HepG2 (cell line): ENCODE measurements around the gene IQSEC1. TPM values are rescaled to one million over a fixed set of nuclear protein-coding genes. Genes with fewer than 3 reads are reported as not detected.

Source experiments
- ARID5B ChIP-seq: IDR thresholded peaks from 2 replicates; pipeline ENCODE4 v1.4.0; 2020; ENCODE audit warnings: mild to moderate bottlenecking, missing genetic modification reagents
- CBX1 ChIP-seq: IDR thresholded peaks from one replicate; pipeline ENCODE4 v1.6.1; 2016; ENCODE audit warnings: antibody characterized with exemption, low read depth
- CHCHD3 ChIP-seq: sonication (generic); formaldehyde crosslinking; IDR thresholded peaks from 2 replicates; pipeline ENCODE4 v1.8.0; 2022; ENCODE audit warnings: mild to moderate bottlenecking, missing genetic modification reagents, moderate library complexity
- ELF4 ChIP-seq: sonication (generic); formaldehyde crosslinking; IDR thresholded peaks from 2 replicates; pipeline ENCODE4 v1.5.0; 2020; ENCODE audit warnings: missing genetic modification reagents, mild to moderate bottlenecking, moderate library complexity, borderline replicate concordance
- ETV6 ChIP-seq: sonication (generic); formaldehyde crosslinking; conservative IDR thresholded peaks from 2 replicates; pipeline ENCODE4 v1.4.0; 2020; ENCODE audit warnings: missing genetic modification reagents
- FOXK1 ChIP-seq: sonication (generic); formaldehyde crosslinking; IDR thresholded peaks from 2 replicates; pipeline ENCODE4 v1.4.0; 2020; ENCODE audit warnings: low read depth, missing genetic modification reagents, borderline replicate concordance
- KMT2A ChIP-seq: sonication (generic); formaldehyde crosslinking; IDR thresholded peaks from 2 replicates; pipeline ENCODE4 v1.4.0; 2020; ENCODE audit warnings: missing genetic modification reagents
- MBNL3 ChIP-seq: fragments of 250-450 bp; sonication (Bioruptor Pico); conservative IDR thresholded peaks from 2 replicates; pipeline ENCODE4 v1.8.0; 2022; ENCODE audit warnings: mild to moderate bottlenecking, inconsistent platforms
- MLXIP ChIP-seq: sonication (generic); formaldehyde crosslinking; IDR thresholded peaks from 2 replicates; pipeline ENCODE4 v1.9.0; 2021; ENCODE audit warnings: missing genetic modification reagents, borderline replicate concordance
- NAIF1 ChIP-seq: sonication (generic); formaldehyde crosslinking; IDR thresholded peaks from 2 replicates; pipeline ENCODE4 v1.5.0; 2020; ENCODE audit warnings: mild to moderate bottlenecking, missing genetic modification reagents, borderline replicate concordance
- NCOR1 ChIP-seq: fragments of 200-600 bp; sonication (generic); IDR thresholded peaks from 2 replicates; pipeline ENCODE4 v1.7.0; 2017; ENCODE audit warnings: antibody characterized with exemption, low read length, borderline replicate concordance
- SIX1 ChIP-seq: sonication (generic); formaldehyde crosslinking; IDR thresholded peaks from 2 replicates; pipeline ENCODE4 v1.4.0; 2020; ENCODE audit warnings: missing genetic modification reagents, borderline replicate concordance
- SPEN ChIP-seq: sonication (generic); formaldehyde crosslinking; IDR thresholded peaks from 2 replicates; pipeline ENCODE4 v1.5.1; 2020; ENCODE audit warnings: low read depth, mild to moderate bottlenecking, missing genetic modification reagents
- SSRP1 ChIP-seq: IDR thresholded peaks from 2 replicates; pipeline ENCODE4 v1.6.1; 2016; ENCODE audit warnings: control low read depth
- ZNF207 ChIP-seq: fragments of 450-650 bp; IDR thresholded peaks from 2 replicates; pipeline ENCODE4 v1.6.1; 2016; ENCODE audit warnings: antibody characterized with exemption, borderline replicate concordance
- ZNF276 ChIP-seq: sonication (generic); formaldehyde crosslinking; IDR thresholded peaks from 2 replicates; pipeline ENCODE4 v1.4.0; 2020; ENCODE audit warnings: mild to moderate bottlenecking, low read depth, missing genetic modification reagents
- ZNF292 ChIP-seq: sonication (generic); formaldehyde crosslinking; IDR thresholded peaks from 2 replicates; pipeline ENCODE4 v1.8.1; 2022; ENCODE audit warnings: mild to moderate bottlenecking, low read depth, missing genetic modification reagents, borderline replicate concordance
- ZNF446 ChIP-seq: sonication (generic); formaldehyde crosslinking; IDR thresholded peaks from 2 replicates; pipeline ENCODE4 v1.5.0; 2020; ENCODE audit warnings: mild to moderate bottlenecking, missing genetic modification reagents
- ZNF546 ChIP-seq: sonication (generic); formaldehyde crosslinking; conservative IDR thresholded peaks from 2 replicates; pipeline ENCODE4 v1.8.1; 2023; ENCODE audit warnings: mild to moderate bottlenecking, missing genetic modification reagents
- ZNF572 ChIP-seq: sonication (generic); formaldehyde crosslinking; IDR thresholded peaks from 2 replicates; pipeline ENCODE4 v1.5.1; 2020; ENCODE audit warnings: mild to moderate bottlenecking, missing genetic modification reagents
- ZNF703 ChIP-seq: sonication (generic); formaldehyde crosslinking; IDR thresholded peaks from 2 replicates; pipeline ENCODE4 v1.5.1; 2020; ENCODE audit warnings: missing genetic modification reagents, mild to moderate bottlenecking, moderate library complexity, borderline replicate concordance
- polyA plus RNA-seq, 8 experiments: library from polyadenylated mRNA; depleted of rRNA in 3 of 8; stranded (reverse) in 7 of 8; unstranded in 1 of 8; fragments of >200 nt; fragmentation: Illumina TruSeq in 4 of 8; extraction: Trizol in 4 of 8; gene quantifications; 2 replicates each; pipeline versions ENCODE4 v1.2.1 to v1.2.3, GENCODE V29; 2011 to 2016; ENCODE audit warnings: low read depth in 4 of 8, missing spikeins in 1 of 8, mixed read lengths in 1 of 8; ENCODE audit not compliant: insufficient read depth in 1 of 8
- total RNA-seq, 5 experiments: library from RNA; depleted of rRNA; stranded (reverse); fragments of >200 nt; fragmentation: Illumina TruSeq; extraction: Trizol; gene quantifications; 2 replicates each; pipeline ENCODE4 v1.2.3, GENCODE V29; 2016; ENCODE audit warnings: low read depth in 1 of 5

Gene IQSEC1
- total and polyA plus RNA-seq, 2 of the 13 experiments (the other 11 are each of a cell fraction or from before 2014, with no cell fraction given) = 17.4 to 20.2 TPM

- TF ChIP-seq ZNF446 (CRISPR knock-in tag) (no peak), ZNF546 (CRISPR knock-in tag) (no peak), KMT2A (CRISPR knock-in tag) (no peak), SSRP1 (CRISPR knock-in tag) (0 out of 2 replicates have a peak, but pooled peaks have one; percentile 34), ZNF572 (CRISPR knock-in tag) (no peak), ZNF292 (CRISPR knock-in tag) (no peak), NAIF1 (CRISPR knock-in tag) (no peak), ZNF276 (CRISPR knock-in tag) (no peak), ETV6 (no peak), SIX1 (CRISPR knock-in tag) (no peak), SPEN (CRISPR knock-in tag) (no peak), MLXIP (no peak), ZNF207 (no peak), FOXK1 (CRISPR knock-in tag) (no peak), MBNL3 (CRISPR knock-in tag) (no peak), NCOR1 (peak; percentile 47; the same call in 1 of the 2 replicates), CBX1 (no peak), ZNF703 (CRISPR knock-in tag) (no peak), CHCHD3 (CRISPR knock-in tag) (no peak), ELF4 (CRISPR knock-in tag) (no peak), ARID5B (peak; percentile 56)
These were observed 77.6 kb downstream of the IQSEC1 start (continued) for GRCh38 chr3:12995389-12996180.
